Endodermal cell (in vitro differentiated cells): ENCODE data around the gene PSMB2. TPM values are rescaled to one million over a fixed set of nuclear protein-coding genes. Genes with fewer than 3 reads are reported as not detected.

Source experiments
- DNase-seq: peaks from one replicate; pipeline ENCODE4 v3.0.0-alpha.2; 2017
- H3K27ac ChIP-seq: 2 replicates; pipeline ENCODE4 v1.5.1; 2013; ENCODE audit warnings: mild to moderate bottlenecking, low read depth, low read length, moderate library complexity
- H3K27me3 ChIP-seq: 2 replicates; pipeline ENCODE4 v1.6.1; 2013; ENCODE audit warnings: mild to moderate bottlenecking, low read length, moderate library complexity; ENCODE audit not compliant: insufficient read depth, control insufficient read depth, poor library complexity, severe bottlenecking
- H3K36me3 ChIP-seq: 2 replicates; pipeline ENCODE4 v1.7.0; 2013; ENCODE audit warnings: mild to moderate bottlenecking, low read length, moderate library complexity; ENCODE audit not compliant: control insufficient read depth, insufficient read depth
- H3K4me1 ChIP-seq: one replicate; pipeline ENCODE4 v1.7.0; 2013; ENCODE audit warnings: low read length; ENCODE audit not compliant: control insufficient read depth, insufficient read depth
- H3K4me3 ChIP-seq: 2 replicates; pipeline ENCODE4 v1.5.1; 2013; ENCODE audit warnings: mild to moderate bottlenecking, low read length, moderate library complexity
- H3K9ac ChIP-seq: 2 replicates; pipeline ENCODE4 v1.6.1; 2013; ENCODE audit warnings: mild to moderate bottlenecking, low read length, moderate library complexity; ENCODE audit not compliant: poor library complexity, severe bottlenecking; ENCODE audit errors: extremely low read depth
- H3K9me3 ChIP-seq: 2 replicates; pipeline ENCODE4 v1.6.1; 2013; ENCODE audit warnings: mild to moderate bottlenecking, low read length, moderate library complexity; ENCODE audit not compliant: control insufficient read depth
- H3K27ac Mint-ChIP-seq: 2 replicates; pipeline ENCODE4 v1.8.0; 2020; ENCODE audit warnings: mixed read lengths
- H3K27me3 Mint-ChIP-seq: 2 replicates; pipeline ENCODE4 v1.8.0; 2021; ENCODE audit warnings: mild to moderate bottlenecking, mixed read lengths; ENCODE audit not compliant: insufficient read depth
- H3K36me3 Mint-ChIP-seq: 2 replicates; pipeline ENCODE4 v1.8.0; 2020; ENCODE audit warnings: low read depth, mixed read lengths
- H3K4me1 Mint-ChIP-seq: 2 replicates; pipeline ENCODE4 v1.8.0; 2020; ENCODE audit warnings: mixed read lengths
- H3K4me3 Mint-ChIP-seq: 2 replicates; pipeline ENCODE4 v1.8.0; 2020; ENCODE audit warnings: mild to moderate bottlenecking, moderate library complexity, mixed read lengths
- H3K9me3 Mint-ChIP-seq: 2 replicates; pipeline ENCODE4 v1.8.0; 2020; ENCODE audit warnings: mild to moderate bottlenecking, mixed read lengths
- WGBS, 2 experiments: methylation state at CpG; one replicate each; pipeline versions ENCODE4 v1.1.5 to v1.1.7; 2013; ENCODE audit warnings: missing lambda C conversion rate in 2 of 2, mixed read lengths in 1 of 2; ENCODE audit not compliant: insufficient coverage in 1 of 2, insufficient read length in 1 of 2; 5-methylcytosine and 5-hydroxymethylcytosine counted together
- total RNA-seq, 2 donors: library from RNA; stranded (reverse); fragmentation: NEBNext Ultra II Directional in 1 of 2; extraction: Animal tissue kit (Norgen Biotek cat#: 25700) in 1 of 2; gene quantifications; 2 replicates in 1 of 2; 3 replicates in 1 of 2; pipeline ENCODE4 v1.2.1, GENCODE V29; 2021
- TF ChIP-seq, protein P1 (sequence below): fragments of 200-600 bp; sonication (generic); conservative IDR thresholded peaks from 2 replicates; pipeline ENCODE4 v1.5.0; 2021; ENCODE audit warnings: antibody characterized with exemption, mild to moderate bottlenecking

PSMB2 gene
- total RNA-seq, 2 donors from 2014 or later, result 66.0 to 71.3 TPM

DNA sequence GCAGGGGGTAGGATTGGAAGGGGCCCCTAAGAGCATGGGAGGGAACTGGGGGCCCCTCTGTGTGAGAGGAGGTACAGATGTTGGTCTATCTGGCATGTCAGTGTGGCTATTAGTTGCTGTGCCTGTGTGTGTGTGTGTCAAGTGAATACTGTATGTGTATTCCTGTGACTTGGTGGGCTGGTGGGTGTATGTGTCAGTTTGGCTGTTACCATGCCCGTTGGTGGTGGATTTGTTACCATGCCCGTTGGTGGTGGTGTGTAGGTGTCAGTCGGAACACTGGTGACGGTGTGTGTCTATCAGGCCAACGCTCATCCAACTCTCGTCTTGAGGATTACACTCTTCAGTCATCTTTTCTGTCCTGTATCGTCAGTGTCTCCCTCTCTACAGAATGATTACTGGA, 45.6 kb downstream of the PSMB2 start:
- H3K4me1 Mint-ChIP-seq, result peaks cover 25% of the 10 kb centered on the region

DNA sequence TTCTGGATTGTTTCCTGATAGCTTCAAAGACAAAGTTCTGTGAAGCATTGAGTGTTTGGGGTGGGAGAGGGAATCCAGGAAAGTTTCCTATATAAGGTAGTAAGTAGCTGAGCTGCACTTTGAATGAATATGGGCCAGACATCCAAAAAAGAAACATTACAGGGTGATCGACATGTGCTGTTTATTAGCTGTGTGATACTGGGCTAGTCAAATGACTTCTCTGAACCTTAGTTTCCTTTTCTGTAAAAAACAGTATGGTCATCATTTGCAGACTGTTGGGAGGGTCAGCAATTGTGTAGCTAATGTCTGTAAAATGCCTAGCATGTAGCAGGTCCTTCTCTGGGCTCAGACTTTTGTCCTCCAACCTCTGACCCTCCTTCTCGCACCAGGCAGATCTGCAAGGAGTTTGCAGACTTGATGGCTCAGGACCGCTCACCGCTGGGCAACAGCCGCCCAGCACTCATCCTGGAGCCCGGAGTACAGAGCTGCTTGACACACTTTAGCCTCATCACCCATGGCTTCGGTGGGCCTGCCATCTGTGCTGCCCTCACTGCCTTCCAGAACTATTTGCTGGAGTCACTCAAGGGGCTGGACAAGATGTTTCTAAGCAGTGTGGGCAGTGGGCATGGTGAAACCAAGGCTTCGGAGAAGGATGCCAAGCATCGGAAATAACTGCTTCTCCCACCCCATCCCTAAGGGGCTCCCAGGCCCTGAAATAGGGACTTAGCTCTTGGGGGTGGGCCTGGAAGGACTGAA, 47.1 kb downstream of the PSMB2 start:
- H3K4me1 ChIP-seq, result peaks cover 11% of the 10 kb centered on the region
- no peak overlapping the region for H3K27ac ChIP-seq
- Mint-ChIP-seq H3K4me3 (no peak overlapping the region), H3K27me3 (no peaks in the 10 kb centered on the region), H3K36me3 (no peaks in the 10 kb centered on the region), H3K27ac (no peak overlapping the region), H3K9me3 (no peaks in the 10 kb centered on the region), H3K4me1 (peaks cover 23% of the 10 kb centered on the region)
- TF ChIP-seq, protein P1, sequence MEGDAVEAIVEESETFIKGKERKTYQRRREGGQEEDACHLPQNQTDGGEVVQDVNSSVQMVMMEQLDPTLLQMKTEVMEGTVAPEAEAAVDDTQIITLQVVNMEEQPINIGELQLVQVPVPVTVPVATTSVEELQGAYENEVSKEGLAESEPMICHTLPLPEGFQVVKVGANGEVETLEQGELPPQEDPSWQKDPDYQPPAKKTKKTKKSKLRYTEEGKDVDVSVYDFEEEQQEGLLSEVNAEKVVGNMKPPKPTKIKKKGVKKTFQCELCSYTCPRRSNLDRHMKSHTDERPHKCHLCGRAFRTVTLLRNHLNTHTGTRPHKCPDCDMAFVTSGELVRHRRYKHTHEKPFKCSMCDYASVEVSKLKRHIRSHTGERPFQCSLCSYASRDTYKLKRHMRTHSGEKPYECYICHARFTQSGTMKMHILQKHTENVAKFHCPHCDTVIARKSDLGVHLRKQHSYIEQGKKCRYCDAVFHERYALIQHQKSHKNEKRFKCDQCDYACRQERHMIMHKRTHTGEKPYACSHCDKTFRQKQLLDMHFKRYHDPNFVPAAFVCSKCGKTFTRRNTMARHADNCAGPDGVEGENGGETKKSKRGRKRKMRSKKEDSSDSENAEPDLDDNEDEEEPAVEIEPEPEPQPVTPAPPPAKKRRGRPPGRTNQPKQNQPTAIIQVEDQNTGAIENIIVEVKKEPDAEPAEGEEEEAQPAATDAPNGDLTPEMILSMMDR, result no peak
- no peak overlapping the region for H3K9ac ChIP-seq
- H3K9me3 ChIP-seq, result no peaks in the 10 kb centered on the region
- no peaks in the 10 kb centered on the region for H3K27me3 ChIP-seq
- 95 to 98% methylated on average over 5 to 9 of the region's 9 CpGs for WGBS, 2 experiments
- DNase-seq, result no peak
- no peaks in the 10 kb centered on the region for H3K36me3 ChIP-seq
- no peak overlapping the region for H3K4me3 ChIP-seq

More for the DNA sequence above, 45.6 kb downstream of the PSMB2 start:
- Histone ChIP-seq H3K9ac (no peak overlapping the region), H3K27me3 (no peaks in the 10 kb centered on the region), H3K4me1 (peaks cover 11% of the 10 kb centered on the region), H3K4me3 (no peak overlapping the region), H3K36me3 (peaks cover 3% of the 10 kb centered on the region), H3K27ac (no peak overlapping the region), H3K9me3 (no peaks in the 10 kb centered on the region)
- TF ChIP-seq, protein P1, result no peak
- peaks cover 6% of the 10 kb centered on the region for H3K36me3 Mint-ChIP-seq
- WGBS, 2 experiments, result 92% methylated on average over 2 to 7 of the region's 7 CpGs
- no peaks in the 10 kb centered on the region for H3K9me3 Mint-ChIP-seq
- no peak overlapping the region for H3K4me3 Mint-ChIP-seq
- H3K27me3 Mint-ChIP-seq, result no peaks in the 10 kb centered on the region
- no peak overlapping the region for H3K27ac Mint-ChIP-seq
- DNase-seq, result no peak

DNA sequence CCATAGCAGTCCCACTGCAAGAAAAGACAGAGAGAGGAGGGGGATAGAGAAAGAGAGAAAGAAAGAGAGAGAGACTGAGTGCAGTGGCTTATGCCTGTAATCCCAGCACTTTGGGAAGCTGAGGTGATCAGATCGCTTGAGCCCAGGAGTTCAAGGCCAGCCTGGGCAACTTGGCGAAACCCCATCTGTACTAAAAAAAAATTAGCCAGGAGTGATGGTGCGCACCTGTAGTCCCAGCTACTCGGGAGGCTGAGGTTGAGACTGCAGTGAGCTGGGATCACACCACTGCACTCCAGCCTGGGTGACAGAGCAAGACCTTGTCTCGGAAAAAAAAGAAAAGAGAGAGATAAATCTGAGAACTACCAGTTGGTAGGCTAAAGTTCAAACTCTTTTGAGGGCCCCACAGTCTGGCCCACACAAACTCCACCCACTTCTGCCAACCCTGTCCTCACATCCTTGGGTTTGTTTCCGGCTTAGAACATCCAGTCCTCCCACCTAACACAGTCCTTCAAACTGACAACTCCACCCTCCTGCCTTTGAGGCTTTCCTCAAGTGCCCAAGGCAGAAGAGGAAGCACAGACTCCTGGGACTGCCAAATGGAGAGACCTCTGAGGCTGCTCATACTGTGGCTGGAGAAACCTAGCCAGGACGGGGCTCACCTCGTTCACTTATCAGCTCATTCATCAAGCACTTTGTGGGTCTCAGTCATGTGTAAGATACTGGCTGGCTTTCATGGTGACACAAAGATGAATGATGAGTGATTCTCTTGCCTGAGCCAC, 48.1 kb downstream of the PSMB2 start:
- 89 to 90% methylated on average over 4 to 8 of the region's 8 CpGs for WGBS, 2 experiments
- Histone ChIP-seq H3K36me3 (no peaks in the 10 kb centered on the region), H3K27me3 (no peaks in the 10 kb centered on the region), H3K4me1 (peaks cover 11% of the 10 kb centered on the region), H3K9me3 (no peaks in the 10 kb centered on the region), H3K9ac (no peak overlapping the region), H3K4me3 (no peak overlapping the region), H3K27ac (no peak overlapping the region)
- Mint-ChIP-seq H3K27me3 (no peaks in the 10 kb centered on the region), H3K4me1 (peaks cover 17% of the 10 kb centered on the region), H3K27ac (no peak overlapping the region), H3K9me3 (no peaks in the 10 kb centered on the region), H3K36me3 (no peaks in the 10 kb centered on the region), H3K4me3 (no peak overlapping the region)
- DNase-seq, result no peak
- TF ChIP-seq, protein P1, result no peak
